Measurements from ENCODE around the gene ISCA1.

- TF ChIP-seq, protein P1, sequence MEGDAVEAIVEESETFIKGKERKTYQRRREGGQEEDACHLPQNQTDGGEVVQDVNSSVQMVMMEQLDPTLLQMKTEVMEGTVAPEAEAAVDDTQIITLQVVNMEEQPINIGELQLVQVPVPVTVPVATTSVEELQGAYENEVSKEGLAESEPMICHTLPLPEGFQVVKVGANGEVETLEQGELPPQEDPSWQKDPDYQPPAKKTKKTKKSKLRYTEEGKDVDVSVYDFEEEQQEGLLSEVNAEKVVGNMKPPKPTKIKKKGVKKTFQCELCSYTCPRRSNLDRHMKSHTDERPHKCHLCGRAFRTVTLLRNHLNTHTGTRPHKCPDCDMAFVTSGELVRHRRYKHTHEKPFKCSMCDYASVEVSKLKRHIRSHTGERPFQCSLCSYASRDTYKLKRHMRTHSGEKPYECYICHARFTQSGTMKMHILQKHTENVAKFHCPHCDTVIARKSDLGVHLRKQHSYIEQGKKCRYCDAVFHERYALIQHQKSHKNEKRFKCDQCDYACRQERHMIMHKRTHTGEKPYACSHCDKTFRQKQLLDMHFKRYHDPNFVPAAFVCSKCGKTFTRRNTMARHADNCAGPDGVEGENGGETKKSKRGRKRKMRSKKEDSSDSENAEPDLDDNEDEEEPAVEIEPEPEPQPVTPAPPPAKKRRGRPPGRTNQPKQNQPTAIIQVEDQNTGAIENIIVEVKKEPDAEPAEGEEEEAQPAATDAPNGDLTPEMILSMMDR (IDR thresholded peaks at IDR 0.05), result no peak
- TF ChIP-seq POLR2A (IDR thresholded peaks at IDR 0.05), result no peak
These were observed 5.3 kb downstream of the ISCA1 start for GRCh38 chr9:86277072-86277471.
